ENCODE measurements around the gene DGKB.

DNA sequence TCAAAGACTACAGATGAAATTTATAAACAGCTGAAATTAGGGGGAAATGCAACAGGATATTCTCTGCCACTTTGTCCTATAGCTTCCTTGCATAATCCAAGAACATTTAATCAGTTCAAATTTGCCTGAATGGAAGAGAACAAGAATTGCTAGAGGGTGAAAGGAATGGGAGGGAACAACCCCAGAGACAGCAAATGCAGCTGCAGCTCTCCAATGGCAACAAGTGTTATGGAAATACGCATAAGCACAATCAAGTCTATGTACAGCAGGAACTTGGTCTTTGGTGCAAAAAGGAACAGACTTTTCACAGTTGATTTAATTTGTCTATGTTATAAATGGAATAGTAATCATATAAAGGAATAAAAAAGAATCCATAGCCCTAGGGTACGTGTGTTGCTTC, 644.1 kb downstream of the DGKB start:
- TF ChIP-seq FOSL2 (IDR thresholded peaks at IDR 0.05) (no peak), FOSL2 (CRISPR knock-in tag; IDR thresholded peaks at IDR 0.05) (no peak), POLR2A (IDR thresholded peaks at IDR 0.05; ENCODE audit: low read length) (no peak), CEBPB (IDR thresholded peaks at IDR 0.05) (no peak), MYC (IDR thresholded peaks at IDR 0.05; ENCODE audit: borderline replicate concordance, low read length) (no peak), JUN (IDR thresholded peaks at IDR 0.05) (no peak), MAZ (IDR thresholded peaks at IDR 0.05; ENCODE audit: borderline replicate concordance, low read depth, low read length) (no peak), RAD21 (conservative IDR thresholded peaks at IDR 0.05 in 1 of 2, IDR thresholded peaks at IDR 0.05 in 1 of 2) (no peak), BHLHE40 (IDR thresholded peaks at IDR 0.05; ENCODE audit: low read depth, low read length) (no peak), EP300 (IDR thresholded peaks at IDR 0.05) (no peak)
- TF ChIP-seq, protein P1, sequence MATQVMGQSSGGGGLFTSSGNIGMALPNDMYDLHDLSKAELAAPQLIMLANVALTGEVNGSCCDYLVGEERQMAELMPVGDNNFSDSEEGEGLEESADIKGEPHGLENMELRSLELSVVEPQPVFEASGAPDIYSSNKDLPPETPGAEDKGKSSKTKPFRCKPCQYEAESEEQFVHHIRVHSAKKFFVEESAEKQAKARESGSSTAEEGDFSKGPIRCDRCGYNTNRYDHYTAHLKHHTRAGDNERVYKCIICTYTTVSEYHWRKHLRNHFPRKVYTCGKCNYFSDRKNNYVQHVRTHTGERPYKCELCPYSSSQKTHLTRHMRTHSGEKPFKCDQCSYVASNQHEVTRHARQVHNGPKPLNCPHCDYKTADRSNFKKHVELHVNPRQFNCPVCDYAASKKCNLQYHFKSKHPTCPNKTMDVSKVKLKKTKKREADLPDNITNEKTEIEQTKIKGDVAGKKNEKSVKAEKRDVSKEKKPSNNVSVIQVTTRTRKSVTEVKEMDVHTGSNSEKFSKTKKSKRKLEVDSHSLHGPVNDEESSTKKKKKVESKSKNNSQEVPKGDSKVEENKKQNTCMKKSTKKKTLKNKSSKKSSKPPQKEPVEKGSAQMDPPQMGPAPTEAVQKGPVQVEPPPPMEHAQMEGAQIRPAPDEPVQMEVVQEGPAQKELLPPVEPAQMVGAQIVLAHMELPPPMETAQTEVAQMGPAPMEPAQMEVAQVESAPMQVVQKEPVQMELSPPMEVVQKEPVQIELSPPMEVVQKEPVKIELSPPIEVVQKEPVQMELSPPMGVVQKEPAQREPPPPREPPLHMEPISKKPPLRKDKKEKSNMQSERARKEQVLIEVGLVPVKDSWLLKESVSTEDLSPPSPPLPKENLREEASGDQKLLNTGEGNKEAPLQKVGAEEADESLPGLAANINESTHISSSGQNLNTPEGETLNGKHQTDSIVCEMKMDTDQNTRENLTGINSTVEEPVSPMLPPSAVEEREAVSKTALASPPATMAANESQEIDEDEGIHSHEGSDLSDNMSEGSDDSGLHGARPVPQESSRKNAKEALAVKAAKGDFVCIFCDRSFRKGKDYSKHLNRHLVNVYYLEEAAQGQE (IDR thresholded peaks at IDR 0.05), result no peak
- TF ChIP-seq, protein P2, sequence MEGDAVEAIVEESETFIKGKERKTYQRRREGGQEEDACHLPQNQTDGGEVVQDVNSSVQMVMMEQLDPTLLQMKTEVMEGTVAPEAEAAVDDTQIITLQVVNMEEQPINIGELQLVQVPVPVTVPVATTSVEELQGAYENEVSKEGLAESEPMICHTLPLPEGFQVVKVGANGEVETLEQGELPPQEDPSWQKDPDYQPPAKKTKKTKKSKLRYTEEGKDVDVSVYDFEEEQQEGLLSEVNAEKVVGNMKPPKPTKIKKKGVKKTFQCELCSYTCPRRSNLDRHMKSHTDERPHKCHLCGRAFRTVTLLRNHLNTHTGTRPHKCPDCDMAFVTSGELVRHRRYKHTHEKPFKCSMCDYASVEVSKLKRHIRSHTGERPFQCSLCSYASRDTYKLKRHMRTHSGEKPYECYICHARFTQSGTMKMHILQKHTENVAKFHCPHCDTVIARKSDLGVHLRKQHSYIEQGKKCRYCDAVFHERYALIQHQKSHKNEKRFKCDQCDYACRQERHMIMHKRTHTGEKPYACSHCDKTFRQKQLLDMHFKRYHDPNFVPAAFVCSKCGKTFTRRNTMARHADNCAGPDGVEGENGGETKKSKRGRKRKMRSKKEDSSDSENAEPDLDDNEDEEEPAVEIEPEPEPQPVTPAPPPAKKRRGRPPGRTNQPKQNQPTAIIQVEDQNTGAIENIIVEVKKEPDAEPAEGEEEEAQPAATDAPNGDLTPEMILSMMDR (IDR thresholded peaks at IDR 0.05), result no peak
- TF ChIP-seq, protein P3, sequence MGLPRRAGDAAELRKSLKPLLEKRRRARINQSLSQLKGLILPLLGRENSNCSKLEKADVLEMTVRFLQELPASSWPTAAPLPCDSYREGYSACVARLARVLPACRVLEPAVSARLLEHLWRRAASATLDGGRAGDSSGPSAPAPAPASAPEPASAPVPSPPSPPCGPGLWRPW (IDR thresholded peaks at IDR 0.05), result no peak
- TF ChIP-seq, protein P4, sequence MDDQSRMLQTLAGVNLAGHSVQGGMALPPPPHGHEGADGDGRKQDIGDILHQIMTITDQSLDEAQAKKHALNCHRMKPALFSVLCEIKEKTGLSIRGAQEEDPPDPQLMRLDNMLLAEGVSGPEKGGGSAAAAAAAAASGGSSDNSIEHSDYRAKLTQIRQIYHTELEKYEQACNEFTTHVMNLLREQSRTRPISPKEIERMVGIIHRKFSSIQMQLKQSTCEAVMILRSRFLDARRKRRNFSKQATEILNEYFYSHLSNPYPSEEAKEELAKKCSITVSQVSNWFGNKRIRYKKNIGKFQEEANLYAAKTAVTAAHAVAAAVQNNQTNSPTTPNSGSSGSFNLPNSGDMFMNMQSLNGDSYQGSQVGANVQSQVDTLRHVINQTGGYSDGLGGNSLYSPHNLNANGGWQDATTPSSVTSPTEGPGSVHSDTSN (IDR thresholded peaks at IDR 0.05), result no peak

All from A549 (cell line).